OCI-LY7 (cell line): ENCODE data around the gene ALOX15B. TPM values are rescaled to one million over a fixed set of nuclear protein-coding genes. Genes with fewer than 3 reads are reported as not detected.

Experiments
- BruUV-seq: library from RNA; stranded (reverse); fragments of 400-500 nt; replicated peaks from 2 replicates; lab custom pipeline; 2021; lab: Mats Ljungman, UMichigan
- CTCF ChIA-PET: fragments of 300-600 bp; sonication (Branson Sonifier 250); formaldehyde crosslinking; loops from one replicate; lab custom pipeline; 2022; ENCODE audit warnings: antibody characterized with exemption; ENCODE audit not compliant: unreplicated experiment; lab: Charles Lee
- POLR2A ChIA-PET: fragments of 300-600 bp; sonication (Branson Sonifier 250); formaldehyde crosslinking; loops from one replicate; lab custom pipeline; 2022; ENCODE audit warnings: antibody characterized with exemption; lab: Charles Lee
- DNase-seq: peaks from one replicate; pipeline ENCODE4 v3.0.0-alpha.2; 2015; ENCODE audit warnings: low spot score
- H2AFZ ChIP-seq: fragments of 200-600 bp; sonication (generic), shearing (Covaris generic); 2 replicates; pipeline ENCODE4 v1.6.1; 2014; ENCODE audit warnings: mild to moderate bottlenecking, antibody characterized with exemption, low read length, moderate library complexity
- H3K27ac ChIP-seq: fragments of 200-600 bp; sonication (generic); 2 replicates; pipeline ENCODE4 v1.5.1; 2014; ENCODE audit warnings: mixed run types, low read depth, mild to moderate bottlenecking, moderate library complexity, low read length, inconsistent platforms; ENCODE audit not compliant: poor library complexity, severe bottlenecking
- H3K36me3 ChIP-seq: fragments of 200-600 bp; sonication (generic); 2 replicates; pipeline ENCODE4 v1.6.1; 2014; ENCODE audit warnings: mild to moderate bottlenecking, antibody characterized with exemption, low read length, moderate library complexity, mixed read lengths; ENCODE audit not compliant: insufficient read depth
- H3K4me1 ChIP-seq: fragments of 200-600 bp; sonication (generic); 2 replicates; pipeline ENCODE4 v1.5.1; 2014; ENCODE audit warnings: mild to moderate bottlenecking, low read length; ENCODE audit not compliant: insufficient read depth, poor library complexity, severe bottlenecking
- H3K4me2 ChIP-seq: fragments of 200-600 bp; sonication (generic); 2 replicates; pipeline ENCODE4 v1.6.1; 2014; ENCODE audit warnings: mild to moderate bottlenecking, low read length
- H3K4me3 ChIP-seq: fragments of 200-600 bp; sonication (generic); 2 replicates; pipeline ENCODE4 v1.5.1; 2014; ENCODE audit warnings: mild to moderate bottlenecking, low read depth, low read length; ENCODE audit not compliant: poor library complexity, severe bottlenecking
- H3K79me2 ChIP-seq: fragments of 200-600 bp; sonication (generic); 2 replicates; pipeline ENCODE4 v1.6.1; 2016; ENCODE audit warnings: low read depth, mild to moderate bottlenecking, low read length, moderate library complexity, mixed read lengths; ENCODE audit not compliant: insufficient read depth
- H3K9me2 ChIP-seq: fragments of 200-600 bp; sonication (generic); 2 replicates; pipeline ENCODE4 v1.6.1; 2016; ENCODE audit warnings: mild to moderate bottlenecking, low read length, mixed read lengths; ENCODE audit not compliant: insufficient read depth
- H3K9me3 ChIP-seq: fragments of 200-600 bp; sonication (generic); 2 replicates; pipeline ENCODE4 v1.6.1; 2014; ENCODE audit warnings: mild to moderate bottlenecking, mixed run types, low read length, mixed read lengths
- H4K20me1 ChIP-seq: fragments of 200-600 bp; sonication (generic); 2 replicates; pipeline ENCODE4 v1.6.1; 2014; ENCODE audit warnings: mild to moderate bottlenecking, antibody characterized with exemption, low read length, moderate library complexity, mixed read lengths; ENCODE audit not compliant: insufficient read depth
- CTCF ChIP-seq: fragments of 200-600 bp; sonication (generic); conservative IDR thresholded peaks from 2 replicates; pipeline ENCODE4 v1.5.1; 2014; ENCODE audit warnings: mild to moderate bottlenecking, antibody characterized with exemption, low read length, moderate library complexity, mixed read lengths
- EZH2phosphoT487 ChIP-seq: fragments of 200-600 bp; sonication (generic); IDR thresholded peaks from 2 replicates; pipeline ENCODE4 v1.6.1; 2018; ENCODE audit warnings: low read depth, borderline replicate concordance, mild to moderate bottlenecking, mixed run types, antibody characterized with exemption, low read length, moderate library complexity, mixed read lengths
- intact Hi-C: fragments of 100-400 bp; cut with micrococcal nuclease; formaldehyde crosslinking; loops from one replicate; pipeline ENCODE4 v1.10.0; 2022; ENCODE audit not compliant: unreplicated experiment
- total RNA-seq, 2 experiments: library from RNA; depleted of rRNA in 1 of 2; stranded (reverse); fragments of >200 nt in 1 of 2; shearing (Covaris generic) in 1 of 2; gene quantifications; 2 replicates each; pipeline ENCODE4 v1.2.3, GENCODE V29; 2014 to 2022

The ALOX15B gene
- total RNA-seq, 2 experiments from 2014 or later = not detected

GRCh38 chr17:8080799-8081219 lies 42.0 kb downstream of the ALOX15B start:
- Histone ChIP-seq H3K27ac (no peak overlapping the region), H3K9me2 (no peaks in the 10 kb centered on the region), H2AFZ (no peak overlapping the region), H3K4me1 (peaks cover 6% of the 10 kb centered on the region), H3K9me3 (no peaks in the 10 kb centered on the region), H3K79me2 (no peaks in the 10 kb centered on the region), H3K36me3 (0 out of 2 replicates have a peak, but pooled peaks cover 8% of the 10 kb centered on the region), H3K4me3 (peak overlapping the region; percentile 74), H3K4me2 (peak overlapping the region; percentile 79), H4K20me1 (no peaks in the 10 kb centered on the region)
- intact Hi-C loops = no loop called here
- no peak for DNase-seq
- BruUV-seq = no TSS peak
- ChIA-PET POLR2A (no interaction called here), CTCF (interaction anchor here (0.9 kb wide), 1 partner anchor 29 kb away, joined by 3 read pairs; no protein-coding TSS in a partner anchor)
- no peak for TF ChIP-seq CTCF
- TF ChIP-seq EZH2phosphoT487 = no peak

GRCh38 chr17:8081876-8082275 lies 43.0 kb downstream of the ALOX15B start:
- intact Hi-C loops = no loop called here
- no peak overlapping the region for H2AFZ ChIP-seq
- no peaks in the 10 kb centered on the region for H3K9me2 ChIP-seq
- 0 out of 2 replicates have a peak, but pooled peaks cover 8% of the 10 kb centered on the region for H3K36me3 ChIP-seq
- BruUV-seq = TSS peak; percentile 73
- no peak overlapping the region for H3K27ac ChIP-seq
- H3K4me1 ChIP-seq = peaks cover 6% of the 10 kb centered on the region
- H3K4me3 ChIP-seq = no peak overlapping the region
- ChIA-PET POLR2A (no interaction called here), CTCF (no interaction called here)
- H4K20me1 ChIP-seq = no peaks in the 10 kb centered on the region
- H3K9me3 ChIP-seq = no peaks in the 10 kb centered on the region
- H3K79me2 ChIP-seq = no peaks in the 10 kb centered on the region
- H3K4me2 ChIP-seq = no peak overlapping the region
- DNase-seq = no peak
- TF ChIP-seq CTCF = no peak
- TF ChIP-seq EZH2phosphoT487 = no peak

- H3K9me2 ChIP-seq = no peaks in the 10 kb centered on the region
- BruUV-seq = no TSS peak
- ChIA-PET POLR2A (no interaction called here), CTCF (interaction anchor here (1.1 kb wide), 1 partner anchor 11 kb away, joined by 3 read pairs; no protein-coding TSS in a partner anchor)
- no peak overlapping the region for H3K27ac ChIP-seq
- H2AFZ ChIP-seq = no peak overlapping the region
- no peaks in the 10 kb centered on the region for H3K9me3 ChIP-seq
- DNase-seq = no peak
- TF ChIP-seq CTCF = no peak
- TF ChIP-seq EZH2phosphoT487 = no peak
- peaks cover 6% of the 10 kb centered on the region for H3K4me1 ChIP-seq
- H3K36me3 ChIP-seq = 0 out of 2 replicates have a peak, but pooled peaks cover 8% of the 10 kb centered on the region
- H3K4me2 ChIP-seq = no peak overlapping the region
- no peaks in the 10 kb centered on the region for H4K20me1 ChIP-seq
- no peak overlapping the region for H3K4me3 ChIP-seq
- intact Hi-C loops = no loop called here
- no peaks in the 10 kb centered on the region for H3K79me2 ChIP-seq
Measured at GRCh38 chr17:8082292-8082691, 43.4 kb downstream of the ALOX15B start.
